HTERT RPE-1 (cell line): Measurements from ENCODE around the gene CADM4.

Source experiments
- in situ Hi-C: fragments of 300-500 bp; cut with MboI; formaldehyde crosslinking; loops from 4 replicates; pipeline ENCODE4 v1.14.3; 2020; ENCODE audit warnings: low sequenced_read_pairs

Gene CADM4

GRCh38 chr19:43634872-43635560 lies 4.6 kb downstream of the CADM4 start:
- in situ Hi-C loops, result no loop called here

GRCh38 chr19:43634506-43634871 lies 5.2 kb downstream of the CADM4 start:
- in situ Hi-C loops, result no loop called here

GRCh38 chr19:43634068-43634467 lies 5.6 kb downstream of the CADM4 start:
- in situ Hi-C loops, result no loop called here

- in situ Hi-C loops, result no loop called here
Measured at GRCh38 chr19:43633520-43633919, 6.1 kb downstream of the CADM4 start.

GRCh38 chr19:43631491-43631890 lies 8.2 kb downstream of the CADM4 start:
- in situ Hi-C loops, result no loop called here

GRCh38 chr19:43628646-43629326 lies 10.9 kb downstream of the CADM4 start:
- in situ Hi-C loops, result no loop called here

- in situ Hi-C loops, result no loop called here
Measured at GRCh38 chr19:43626838-43627237, 12.8 kb downstream of the CADM4 start.

- in situ Hi-C loops, result no loop called here
Measured at GRCh38 chr19:43625918-43626579, 13.6 kb downstream of the CADM4 start.

- in situ Hi-C loops, result no loop called here
Measured at GRCh38 chr19:43624933-43625332, 14.7 kb downstream of the CADM4 start.

GRCh38 chr19:43623889-43624670 lies 15.6 kb downstream of the CADM4 start:
- in situ Hi-C loops, result no loop called here

GRCh38 chr19:43622956-43623355 lies 16.7 kb downstream of the CADM4 start:
- in situ Hi-C loops, result no loop called here

GRCh38 chr19:43622070-43622469 lies 17.6 kb downstream of the CADM4 start:
- in situ Hi-C loops, result no loop called here

GRCh38 chr19:43620061-43621001 lies 19.3 kb downstream of the CADM4 start:
- in situ Hi-C loops, result no loop called here

- in situ Hi-C loops, result no loop called here
Measured at GRCh38 chr19:43619262-43620060, 20.2 kb downstream of the CADM4 start, which contains the start of gene ZNF428. Gene ZNF428, minus strand, starts transcription at chr19:43619629. Its CDS starts 5,325 bp downstream, at chr19:43614304.

- in situ Hi-C loops, result no loop called here
Measured at GRCh38 chr19:43618921-43619261, 20.8 kb downstream of the CADM4 start.

- in situ Hi-C loops, result no loop called here
Measured at GRCh38 chr19:43616954-43617353, 22.7 kb downstream of the CADM4 start.

- in situ Hi-C loops, result no loop called here
Measured at GRCh38 chr19:43616306-43616705, 23.3 kb downstream of the CADM4 start.

- in situ Hi-C loops, result no loop called here
Measured at GRCh38 chr19:43612374-43612773, 27.3 kb downstream of the CADM4 start.

- in situ Hi-C loops, result no loop called here
Measured at GRCh38 chr19:43611788-43612187, 27.9 kb downstream of the CADM4 start, which contains the start of gene SRRM5. Gene SRRM5, plus strand, starts transcription at chr19:43612088. Its CDS starts 34 bp downstream, at chr19:43612122.
